ENCODE data around the gene OR4K2. TPM values are rescaled to one million over a fixed set of nuclear protein-coding genes. Genes with fewer than 3 reads are reported as not detected.
A peak's percentile ranks its signal among the peaks of the same experiment; 100 is the strongest.
"Not testable (repeated sequence)": the region's sequence is repeated elsewhere in the genome, so short reads cannot be mapped to it uniquely, and the experiment has no call there.

Gene OR4K2
- total and polyA plus RNA-seq, 10 donors: not detected

GRCh38 chr14:19851365-19851764, 23.6 kb upstream of the OR4K2 start:
- Histone ChIP-seq H3K9me3 (peaks cover 0 to 27% (median 0%) of the 10 kb centered on the region in 8 donors), H3K27me3 (replicated peaks in 1 of 7) (no peaks in the 10 kb centered on the region), H3K27ac (no peak overlapping the region), H3K36me3 (no peaks in the 10 kb centered on the region), H3K4me1 (no peaks in the 10 kb centered on the region), H3K4me3 (no peak overlapping the region)
- DNase-seq: no peak
- intact Hi-C loops (cut with DNase I; ENCODE audit: low total_unique reads): no loop called here
- no peak for TF ChIP-seq POLR2A (IDR thresholded peaks at IDR 0.05)
- no peak for TF ChIP-seq CTCF (IDR thresholded peaks at IDR 0.05 in 8 of 11, conservative IDR thresholded peaks at IDR 0.05 in 3 of 11)
- TF ChIP-seq POLR2AphosphoS5 (IDR thresholded peaks at IDR 0.05): no peak

DNA sequence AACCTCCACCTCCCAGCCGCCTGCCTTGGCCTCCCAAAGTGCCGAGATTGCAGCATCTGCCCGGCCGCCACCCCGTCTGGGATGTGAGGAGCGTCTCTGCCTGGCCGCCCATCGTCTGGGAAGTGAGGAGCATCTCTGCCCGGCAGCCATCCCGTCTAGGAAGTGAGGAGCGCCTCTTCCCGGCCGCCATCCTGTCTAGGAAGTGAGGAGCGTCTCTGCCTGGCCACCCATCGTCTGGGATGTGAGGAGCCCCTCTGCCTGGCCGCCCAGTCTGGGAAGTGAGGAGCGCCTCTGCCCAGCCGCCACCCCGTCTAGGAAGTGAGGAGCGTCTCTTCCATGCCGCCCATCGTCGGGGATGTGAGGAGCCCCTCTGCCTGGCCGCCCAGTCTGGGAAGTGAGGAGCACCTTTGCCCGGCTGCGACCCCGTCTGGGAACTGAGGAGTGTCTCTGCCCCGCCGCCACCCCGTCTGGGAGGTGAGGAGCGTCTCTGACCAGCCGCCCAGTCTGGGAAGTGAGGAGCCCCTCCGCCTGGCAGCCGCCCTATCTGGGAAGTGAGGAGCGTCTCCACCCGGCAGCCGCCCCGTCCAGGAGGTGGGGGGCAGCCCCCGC, 8.8 kb upstream of the OR4K2 start:
- DNase-seq; H3K27me3 ChIP-seq (replicated peaks in 1 of 7): not testable (repeated sequence)

GRCh38 chr14:19873178-19873577, 1.8 kb upstream of the OR4K2 start:
- no peaks in the 10 kb centered on the region for H3K36me3 ChIP-seq
- no peak overlapping the region for H3K27ac ChIP-seq
- H3K9me3 ChIP-seq: peaks cover 0 to 7% (median 0%) of the 10 kb centered on the region in 8 donors
- H3K4me3 ChIP-seq: no peak overlapping the region
- 27 to 37% (median 32%) methylated on average over 6 of the region's 6 CpGs for WGBS, 5 donors
- DNase-seq: no peak
- intact Hi-C loops (cut with DNase I; ENCODE audit: low total_unique reads): no loop called here
- no peaks in the 10 kb centered on the region for H3K27me3 ChIP-seq (replicated peaks in 1 of 7)
- no peak for TF ChIP-seq POLR2A (IDR thresholded peaks at IDR 0.05)
- no peak for TF ChIP-seq CTCF (IDR thresholded peaks at IDR 0.05 in 8 of 11, conservative IDR thresholded peaks at IDR 0.05 in 3 of 11)
- no peak for TF ChIP-seq POLR2AphosphoS5 (IDR thresholded peaks at IDR 0.05)
- H3K4me1 ChIP-seq: no peaks in the 10 kb centered on the region

More for the DNA sequence above, 8.8 kb upstream of the OR4K2 start:
- H3K4me3 ChIP-seq; H3K4me1 ChIP-seq; H3K36me3 ChIP-seq; H3K27ac ChIP-seq; intact Hi-C loops (cut with DNase I; ENCODE audit: low total_unique reads): not testable (repeated sequence)
- H3K9me3 ChIP-seq: peaks cover 0 to 22% (median 0%) of the 10 kb centered on the region in 8 donors
- WGBS, 5 donors: 89 to 94% (median 90%) methylated on average over 38 to 39 of the region's 39 CpGs

GRCh38 chr14:19878029-19878642, 3.2 kb downstream of the OR4K2 start:
- intact Hi-C loops (cut with DNase I; ENCODE audit: low total_unique reads): no loop called here
- TF ChIP-seq POLR2AphosphoS5 (IDR thresholded peaks at IDR 0.05) (no peak), POLR2A (IDR thresholded peaks at IDR 0.05) (no peak), CTCF (IDR thresholded peaks at IDR 0.05 in 8 of 11, conservative IDR thresholded peaks at IDR 0.05 in 3 of 11) (peak in 9 of 11 experiments; percentile 21 to 74 (median 59))
- no peak for DNase-seq
- Histone ChIP-seq H3K4me3 (no peak overlapping the region), H3K27ac (no peak overlapping the region), H3K9me3 (peaks cover 0 to 4% (median 0%) of the 10 kb centered on the region in 8 donors), H3K36me3 (no peaks in the 10 kb centered on the region), H3K4me1 (no peaks in the 10 kb centered on the region), H3K27me3 (replicated peaks in 1 of 7) (no peaks in the 10 kb centered on the region)

Measured in spleen (tissue), 11 donors.